Measurements from ENCODE around the gene MAP1S.
"Not testable (repeated sequence)": the region's sequence is repeated elsewhere in the genome, so short reads cannot be mapped to it uniquely, and the experiment has no call there.

Gene MAP1S

DNA sequence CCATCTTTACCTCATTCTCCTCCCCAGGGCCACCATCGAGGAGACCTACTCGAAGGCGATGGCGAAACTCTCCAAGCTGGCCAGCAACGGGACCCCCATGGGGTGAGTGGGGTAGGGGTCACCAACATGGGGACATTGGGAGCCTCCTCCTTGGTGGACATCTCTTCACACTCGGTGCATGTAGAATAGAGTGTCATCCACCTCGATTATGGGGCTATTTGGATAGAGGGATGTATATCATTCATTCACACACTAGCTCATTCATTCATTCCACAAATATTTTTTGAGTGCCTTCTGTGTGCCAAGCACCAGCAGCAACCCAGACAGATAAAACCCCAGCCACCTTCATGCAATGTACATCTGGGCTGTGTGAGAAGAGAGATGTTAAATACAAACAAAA, 45.1 kb downstream of the MAP1S start:
- no peak for DNase-seq

DNA sequence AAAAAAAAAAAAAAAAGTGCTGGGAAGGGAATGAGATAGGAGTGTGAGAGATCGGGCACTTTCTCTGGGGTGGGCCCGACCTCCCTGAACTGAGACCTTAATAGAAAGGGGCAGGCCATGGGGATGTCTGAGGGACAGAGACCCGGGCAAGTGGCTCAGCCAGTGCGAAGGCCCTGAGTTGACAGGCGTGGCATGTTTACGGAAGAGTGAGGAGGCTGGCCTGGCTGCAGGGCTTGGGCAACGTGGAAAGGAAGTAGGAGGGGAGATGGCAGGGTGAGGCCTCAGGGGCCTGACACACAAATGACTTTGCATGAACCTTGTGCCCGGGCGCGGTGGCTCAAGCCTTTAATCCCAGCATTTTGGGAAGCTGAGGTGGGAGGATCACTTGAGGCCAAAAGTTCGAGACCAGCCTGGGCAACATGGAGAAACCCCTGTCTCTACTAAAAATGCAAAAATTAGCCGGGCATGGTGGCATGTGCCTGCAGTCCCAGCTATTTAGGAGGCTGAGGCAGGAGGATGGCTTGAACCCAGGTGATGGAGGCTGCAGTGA, 45.9 kb downstream of the MAP1S start:
- DNase-seq, result peak; percentile 26

DNA sequence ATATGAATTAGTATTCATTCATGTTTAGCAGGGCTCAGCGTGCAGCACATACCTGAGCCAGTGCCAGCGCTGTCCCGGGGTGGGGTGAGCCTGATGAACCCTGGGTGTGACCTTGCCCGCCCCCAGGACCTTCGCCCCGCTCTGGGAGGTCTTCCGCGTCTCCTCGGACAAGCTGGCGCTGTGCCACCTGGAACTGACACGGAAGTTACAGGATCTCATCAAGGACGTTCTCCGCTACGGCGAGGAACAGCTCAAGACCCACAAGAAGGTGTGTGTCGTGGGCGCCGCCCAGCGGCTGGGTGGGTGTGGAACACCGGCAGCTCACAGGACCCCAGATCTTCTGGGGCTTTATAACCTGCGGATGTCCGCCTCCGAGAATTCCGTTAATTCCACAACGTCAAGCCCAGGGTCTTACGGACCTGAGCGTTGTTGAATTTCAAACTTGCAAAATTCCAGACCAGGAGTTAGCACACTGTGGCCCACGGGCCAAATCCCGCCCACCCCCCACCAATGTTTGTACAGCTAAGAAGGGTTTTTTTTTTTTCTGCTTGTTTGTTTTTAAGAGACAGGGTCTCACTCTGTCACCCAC, 47.4 kb downstream of the MAP1S start:
- DNase-seq, result peak; percentile 37

DNA sequence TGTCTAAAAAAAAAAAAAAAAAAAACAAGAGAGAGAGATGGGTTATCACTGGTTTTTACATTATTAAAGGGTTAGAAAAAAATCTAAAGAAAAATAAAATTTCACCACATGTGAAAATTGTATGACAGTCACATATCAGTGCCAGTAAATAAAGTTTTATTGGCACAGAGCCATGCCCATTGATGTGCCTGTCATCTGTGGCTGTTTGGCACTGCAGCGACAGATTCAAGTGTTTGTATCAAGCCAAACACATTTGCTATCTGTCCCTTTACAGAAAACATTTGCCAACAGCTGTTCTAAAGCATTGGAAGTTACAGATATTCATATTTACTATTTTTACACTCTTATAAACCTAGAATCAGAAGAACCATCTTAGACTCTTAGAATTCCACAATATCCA, 48.3 kb downstream of the MAP1S start:
- no peak for DNase-seq

DNA sequence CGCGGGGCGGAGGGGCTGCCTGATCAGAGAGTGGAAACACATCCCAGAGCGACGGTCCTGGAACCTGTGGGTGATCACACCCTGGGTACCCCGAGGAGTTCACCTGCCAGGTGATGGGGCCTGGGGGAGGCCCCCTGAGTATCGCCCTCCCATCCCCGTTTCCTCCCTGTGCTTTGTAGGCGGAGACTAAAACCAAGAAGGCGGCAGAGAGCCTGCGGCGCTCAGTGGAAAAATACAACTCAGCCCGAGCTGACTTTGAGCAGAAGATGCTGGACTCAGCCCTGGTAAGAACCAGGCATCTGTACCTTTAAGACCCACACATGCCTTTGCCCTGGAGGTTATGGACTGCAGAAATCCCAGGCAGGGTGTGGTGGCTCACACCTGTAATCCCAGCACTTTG, 51.3 kb downstream of the MAP1S start:
- no peak for DNase-seq

DNA sequence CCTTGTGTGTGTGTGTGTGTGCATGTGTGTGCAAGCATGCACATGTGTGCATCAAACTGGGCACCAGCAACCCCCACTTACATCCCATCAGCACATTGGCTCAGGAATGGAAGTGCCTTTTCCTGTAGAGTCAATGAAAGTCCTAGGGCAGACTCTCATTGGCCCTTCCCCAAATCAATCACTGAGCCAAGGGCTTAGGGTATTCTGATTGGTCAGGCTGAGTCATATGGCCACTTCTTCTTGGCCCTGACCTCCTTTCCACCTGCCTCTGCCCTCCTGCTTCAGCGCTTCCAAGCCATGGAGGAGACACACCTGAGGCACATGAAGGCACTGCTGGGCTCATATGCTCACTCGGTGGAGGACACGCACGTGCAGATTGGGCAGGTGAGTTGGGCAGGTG, 52.9 kb downstream of the MAP1S start:
- peak; percentile 31 for DNase-seq

DNA sequence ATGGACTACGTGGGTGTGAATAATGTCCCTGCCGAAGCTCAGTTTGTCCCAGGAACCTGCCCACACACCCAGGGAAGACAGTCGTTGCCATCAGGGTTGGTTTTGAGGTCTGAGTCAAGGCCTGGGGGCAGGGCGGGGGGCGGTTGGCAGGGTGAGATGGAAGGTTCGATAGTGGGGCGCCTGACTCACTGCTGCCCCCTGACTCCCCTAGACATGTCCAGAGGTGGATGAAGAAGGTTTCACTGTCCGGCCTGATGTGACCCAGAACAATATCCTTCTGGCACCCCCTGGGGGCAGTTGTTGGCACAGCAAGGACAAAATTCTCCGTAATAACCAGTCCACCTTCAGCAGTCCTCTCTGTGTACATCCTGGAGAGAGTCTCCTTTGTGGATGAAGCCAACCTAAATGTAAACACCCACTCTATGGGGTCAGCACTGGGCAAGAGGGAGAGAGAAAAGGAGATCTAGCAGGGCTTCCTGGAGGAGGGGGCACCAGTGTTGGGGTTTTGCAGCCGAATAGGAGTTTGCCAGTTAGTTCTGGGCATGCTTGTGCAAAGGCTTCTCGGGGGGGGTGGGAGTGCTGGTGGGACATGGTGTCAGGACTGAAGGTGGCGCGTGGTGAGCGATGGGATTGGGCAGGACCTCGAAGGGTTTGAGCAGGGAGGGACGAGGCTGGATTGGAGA, 56.1 kb downstream of the MAP1S start:
- DNase-seq, result peak; percentile 47

DNA sequence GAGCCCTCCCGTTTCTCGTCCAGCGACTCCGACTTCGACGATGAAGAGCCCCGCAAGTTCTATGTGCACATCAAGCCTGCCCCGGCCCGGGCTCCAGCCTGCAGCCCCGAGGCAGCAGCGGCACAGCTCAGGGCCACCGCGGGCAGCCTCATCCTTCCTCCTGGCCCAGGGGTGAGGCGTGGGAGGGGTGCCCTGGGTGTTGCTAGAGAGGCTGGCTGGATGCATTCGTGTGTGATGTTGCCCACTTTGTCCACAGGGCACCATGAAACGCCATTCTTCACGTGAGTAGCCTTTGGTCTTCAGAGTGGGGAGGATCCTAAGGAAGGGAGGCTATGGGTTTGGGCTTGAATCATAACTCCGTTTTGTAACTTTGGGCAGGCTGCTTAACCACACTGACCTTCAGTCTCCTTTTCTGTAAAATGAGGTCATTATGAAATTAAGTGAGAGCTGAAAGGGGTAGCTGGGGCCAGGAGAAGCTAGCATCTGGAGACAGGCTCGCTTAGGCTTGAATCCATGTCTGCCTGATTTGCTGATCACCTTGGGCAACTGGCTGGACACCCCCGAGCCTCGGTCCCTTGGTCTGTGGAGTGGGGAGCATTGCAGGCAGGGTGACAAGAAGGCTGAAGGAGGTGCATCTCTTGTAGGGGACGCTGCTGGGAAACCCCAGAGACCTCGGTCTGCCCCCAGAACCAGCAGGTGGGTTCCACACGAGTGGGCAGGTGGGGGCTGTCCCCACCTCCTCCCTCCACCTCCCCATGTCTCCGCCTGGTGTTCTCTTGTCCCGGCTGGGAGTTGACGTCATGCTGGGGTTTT, 56.9 kb downstream of the MAP1S start:
- DNase-seq, result no peak

DNA sequence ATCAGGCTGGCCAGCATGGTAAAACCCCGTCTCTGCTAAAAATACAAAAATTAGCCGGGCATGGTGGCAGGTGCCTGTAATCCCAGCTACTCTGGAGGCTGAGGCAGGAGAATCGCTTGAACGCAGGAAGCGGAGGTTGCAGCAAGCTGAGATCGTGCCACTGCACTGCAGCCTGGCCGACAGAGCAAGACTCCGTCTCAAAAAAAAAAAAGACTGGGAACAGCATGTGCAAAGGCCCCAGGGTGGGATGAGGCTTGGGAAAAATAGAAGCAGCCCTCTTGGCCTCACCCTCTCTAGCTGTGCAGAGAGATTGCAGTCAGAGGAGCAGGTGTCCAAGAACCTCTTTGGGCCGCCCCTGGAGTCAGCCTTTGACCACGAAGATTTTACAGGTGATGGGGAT, 58.6 kb downstream of the MAP1S start:
- not testable (repeated sequence) for DNase-seq

DNA sequence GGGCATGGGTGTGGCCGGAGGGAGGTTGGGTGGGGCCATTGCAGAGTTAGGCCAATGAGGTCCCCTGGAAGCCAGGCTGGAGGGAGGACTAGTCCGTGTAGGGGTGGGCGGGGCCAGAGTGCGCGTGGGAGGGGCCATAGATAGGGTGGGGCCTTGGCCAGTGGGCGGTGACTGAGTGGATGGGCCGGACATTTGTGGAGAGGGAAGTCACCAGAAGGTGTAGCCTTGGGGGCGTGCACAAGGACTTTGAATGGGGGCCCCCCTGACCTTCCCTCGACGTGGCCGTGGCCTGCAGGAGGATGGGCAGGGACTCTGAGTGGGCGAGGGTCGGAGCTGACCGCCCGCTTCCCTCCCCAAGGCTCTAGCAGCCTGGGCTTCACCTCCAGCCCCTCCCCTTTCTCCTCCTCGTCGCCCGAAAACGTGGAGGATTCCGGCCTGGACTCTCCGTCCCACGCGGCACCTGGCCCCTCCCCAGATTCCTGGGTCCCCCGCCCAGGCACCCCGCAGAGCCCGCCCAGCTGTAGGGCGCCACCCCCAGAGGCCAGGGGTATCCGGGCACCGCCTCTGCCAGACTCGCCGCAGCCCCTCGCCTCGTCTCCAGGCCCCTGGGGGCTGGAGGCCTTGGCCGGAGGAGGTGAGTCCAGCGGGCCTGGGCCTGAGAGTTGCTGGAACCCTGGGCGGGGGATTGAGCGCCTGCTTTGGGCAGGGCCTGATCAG, 59.1 kb downstream of the MAP1S start:
- DNase-seq, result peak; percentile 52

DNA sequence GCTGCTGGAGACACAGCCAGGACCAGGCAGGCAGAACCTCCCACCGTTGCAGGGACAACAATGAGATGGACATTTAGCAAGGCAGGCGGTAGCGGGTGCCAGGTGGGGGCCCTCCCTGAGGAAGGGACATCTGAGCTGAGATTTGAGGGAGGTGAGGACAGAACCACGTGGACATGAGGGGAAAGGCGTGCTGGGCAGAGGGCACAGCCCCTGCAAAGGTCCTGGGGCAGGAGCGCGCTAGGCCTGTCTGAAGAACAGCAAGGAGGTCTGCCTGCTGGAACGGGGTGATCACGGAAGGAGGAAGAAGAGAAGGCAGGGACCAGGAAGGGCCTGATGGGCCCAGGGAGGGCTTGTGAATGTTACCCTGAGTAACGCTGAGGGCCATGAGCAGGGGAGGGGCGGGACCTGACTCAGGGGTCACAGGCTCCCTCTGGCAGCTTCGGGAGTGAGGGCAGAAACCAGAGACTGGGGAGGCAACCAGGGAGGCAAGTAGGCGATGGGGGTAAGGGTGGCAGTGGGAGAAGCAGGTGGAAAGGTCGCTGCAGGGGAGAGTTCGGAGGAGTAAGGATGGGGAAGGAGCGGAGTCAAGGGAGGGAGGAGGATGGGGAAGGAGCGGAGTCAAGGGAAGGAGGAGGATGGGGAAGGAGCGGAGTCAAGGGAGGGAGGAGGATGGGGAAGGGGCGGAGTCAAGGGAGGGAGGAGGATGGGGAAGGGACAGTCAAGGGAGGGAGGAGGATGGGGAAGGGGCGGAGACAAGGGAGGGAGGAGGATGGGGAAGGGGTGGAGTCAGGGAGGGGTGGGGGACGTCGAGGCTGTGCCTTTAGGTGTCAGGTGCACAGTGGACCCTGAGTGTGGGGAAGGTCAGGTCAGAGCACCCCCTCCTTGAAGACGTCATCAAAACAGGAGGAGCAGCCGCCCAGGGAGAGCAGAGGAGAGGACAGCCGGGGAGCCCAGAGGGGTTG, 60.0 kb downstream of the MAP1S start:
- no peak for DNase-seq

DNA sequence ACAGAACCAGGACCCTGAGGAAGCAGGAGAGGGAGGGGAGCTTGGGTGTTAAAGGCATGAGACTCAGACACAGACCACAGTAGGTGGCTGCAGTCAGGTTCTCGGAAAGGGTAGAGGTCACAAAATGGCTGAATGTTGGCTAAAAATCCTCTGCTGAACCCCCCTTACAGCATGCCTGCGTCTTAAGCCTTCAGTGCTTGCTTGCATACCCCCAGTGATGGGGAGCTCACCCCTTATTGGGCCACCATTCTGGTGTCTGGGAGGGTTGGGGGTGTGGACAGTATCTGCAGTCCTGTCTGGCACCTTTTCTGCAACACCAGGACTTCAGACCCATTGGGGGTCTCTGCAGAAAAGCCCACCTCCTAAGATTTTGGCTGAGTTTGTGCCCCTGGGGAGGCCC, 61.5 kb downstream of the MAP1S start:
- no peak for DNase-seq

DNA sequence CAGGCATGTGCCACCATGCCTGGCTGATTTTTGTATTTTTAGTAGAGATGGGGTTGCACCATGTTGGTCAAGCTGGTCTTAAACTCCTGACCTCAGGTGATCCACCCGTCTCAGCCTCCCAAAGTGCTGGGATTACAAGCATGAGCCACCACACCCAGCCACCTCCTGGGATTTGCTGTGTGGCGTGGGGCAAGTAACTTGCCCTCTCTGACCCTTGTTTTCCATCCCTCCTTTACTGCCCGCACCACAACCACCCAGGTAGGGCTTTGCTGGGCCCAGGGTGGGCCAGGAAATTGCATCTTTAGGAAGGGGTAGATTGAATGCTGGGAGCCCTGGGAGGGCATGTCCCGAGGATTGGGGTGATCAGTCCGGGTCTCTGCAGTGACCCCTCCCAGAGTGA, 64.4 kb downstream of the MAP1S start:
- DNase-seq, result not testable (repeated sequence)

All from CD4-positive, alpha-beta T cell treated with Interleukin-17A for 1 hour (primary cell).